HG03159 (cell line): Measurements from ENCODE around the gene EDIL3.
"Not testable (repeated sequence)": the region's sequence is repeated elsewhere in the genome, so short reads cannot be mapped to it uniquely, and the experiment has no call there.

ENCODE experiments used
- ATAC-seq: cut with Tn5 transposase; IDR thresholded peaks from one replicate; pipeline ENCODE4 v1.9.1; 2021; ENCODE audit warnings: mild to moderate bottlenecking, moderate library complexity; ENCODE audit not compliant: unreplicated experiment

EDIL3 gene

DNA sequence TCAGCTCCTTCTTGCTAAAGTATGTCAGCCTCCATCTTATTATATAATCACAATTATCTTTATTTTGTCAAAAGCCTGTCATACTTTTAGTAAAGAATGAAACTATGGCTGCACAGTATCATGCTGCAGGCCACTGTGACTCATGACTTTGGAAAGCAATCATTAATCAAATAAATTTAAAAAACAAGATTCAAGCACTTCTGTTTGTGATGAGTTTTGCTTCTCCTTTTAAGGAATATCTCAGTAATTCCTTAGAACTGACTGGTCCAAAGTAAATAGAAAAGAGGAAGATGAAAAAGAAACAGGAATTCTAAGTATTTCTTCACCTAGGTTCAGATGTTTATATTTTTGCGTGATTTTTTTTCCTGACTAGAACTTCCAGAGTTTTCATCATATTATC lies 83.1 kb downstream of the EDIL3 start:
- ATAC-seq = no peak

DNA sequence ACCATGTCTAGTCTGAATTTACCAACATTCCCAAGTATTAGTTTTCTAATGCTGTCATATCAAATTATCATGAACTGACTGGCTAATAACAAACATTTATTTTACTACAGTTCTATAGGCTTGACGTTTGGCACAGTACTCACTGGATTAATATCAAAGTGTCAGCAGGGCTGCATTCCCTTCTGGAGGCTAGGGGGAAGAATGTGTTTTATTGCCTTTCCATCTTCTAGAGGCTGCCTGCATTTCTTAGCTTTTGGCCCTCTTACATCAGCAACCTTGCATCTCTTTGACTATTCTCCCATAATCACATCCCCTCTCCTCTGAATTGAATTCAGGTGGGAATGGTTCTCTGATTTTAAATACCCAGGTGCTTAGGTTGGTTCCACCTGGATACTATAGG lies 84.7 kb downstream of the EDIL3 start:
- no peak for ATAC-seq

DNA sequence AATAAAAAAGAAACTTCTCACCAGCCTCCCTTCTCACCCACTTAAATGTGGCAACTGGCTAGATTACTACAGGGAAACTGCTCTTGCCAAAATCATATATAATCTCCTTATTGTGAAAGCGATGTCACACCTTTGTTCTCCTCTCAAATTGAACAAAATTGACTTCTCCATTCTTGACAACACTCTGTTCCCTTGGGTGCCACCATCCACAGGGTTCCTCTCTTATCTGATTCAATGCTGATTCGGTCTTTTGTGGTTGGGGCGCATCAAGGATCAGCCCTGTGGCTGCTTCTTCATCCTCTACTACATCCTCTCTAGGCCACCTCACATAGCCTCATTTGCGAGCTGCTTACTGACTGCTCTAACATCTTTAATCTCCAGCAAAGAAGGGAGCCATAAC lies 86.1 kb downstream of the EDIL3 start:
- ATAC-seq = no peak

DNA sequence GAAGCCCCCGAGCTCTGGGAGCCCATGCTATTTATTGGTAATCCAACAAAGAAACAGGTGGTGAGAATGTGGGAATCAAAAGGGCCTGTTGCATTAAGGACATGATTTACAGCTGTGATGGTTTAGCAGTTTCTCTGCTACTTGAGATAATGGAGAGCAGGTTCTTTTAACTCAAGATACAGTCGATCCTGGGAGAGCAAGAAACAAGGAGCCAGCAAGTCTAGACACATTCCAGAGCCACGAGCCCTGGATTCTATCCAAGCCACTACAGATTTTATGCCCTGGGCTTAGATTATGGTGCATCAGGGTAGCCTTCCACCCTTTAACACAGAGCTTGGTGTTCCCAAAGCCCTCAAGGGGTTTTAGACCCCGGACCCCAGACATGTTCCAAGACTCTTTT lies 87.0 kb downstream of the EDIL3 start:
- ATAC-seq = not testable (repeated sequence)

DNA sequence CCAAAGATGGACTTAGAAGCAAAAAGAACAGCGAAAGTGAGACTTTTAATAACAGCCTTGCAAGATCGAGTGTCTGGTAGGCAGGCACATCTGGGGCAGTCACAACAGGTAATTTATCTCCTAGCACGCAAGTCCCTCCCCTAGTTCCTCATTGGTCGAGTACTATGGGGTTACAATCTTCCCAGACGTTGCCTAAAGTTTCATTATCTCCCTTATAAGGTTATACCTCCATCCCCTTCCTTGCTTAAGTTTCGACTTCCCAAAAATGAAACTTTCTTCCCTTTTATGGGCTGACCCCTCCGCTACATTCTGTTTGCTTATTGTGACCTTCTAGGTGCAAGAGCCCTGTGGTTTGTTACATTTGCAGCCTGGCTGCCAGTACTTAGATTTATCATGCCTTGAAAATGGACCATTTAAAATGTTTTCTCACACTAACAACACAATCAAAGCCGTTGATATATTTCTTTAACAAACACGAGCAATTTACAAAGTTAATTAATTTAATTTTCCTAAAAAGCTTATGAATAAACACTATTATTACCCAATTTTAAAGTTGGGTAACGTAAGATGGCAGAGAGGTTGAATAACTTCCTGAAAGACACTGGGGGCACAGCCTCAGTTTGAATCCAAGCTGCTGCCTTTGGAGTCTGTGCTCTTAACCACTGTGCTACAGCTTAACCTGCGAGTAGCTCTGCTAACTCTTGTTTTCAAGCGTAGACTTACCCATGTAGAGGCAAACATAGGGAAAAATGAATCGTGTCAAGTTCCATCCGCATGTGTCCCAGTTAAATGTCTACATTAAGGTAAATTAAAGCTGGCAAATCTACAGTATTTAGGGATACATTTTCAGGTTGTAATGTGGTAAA lies 91.7 kb downstream of the EDIL3 start:
- no peak for ATAC-seq

DNA sequence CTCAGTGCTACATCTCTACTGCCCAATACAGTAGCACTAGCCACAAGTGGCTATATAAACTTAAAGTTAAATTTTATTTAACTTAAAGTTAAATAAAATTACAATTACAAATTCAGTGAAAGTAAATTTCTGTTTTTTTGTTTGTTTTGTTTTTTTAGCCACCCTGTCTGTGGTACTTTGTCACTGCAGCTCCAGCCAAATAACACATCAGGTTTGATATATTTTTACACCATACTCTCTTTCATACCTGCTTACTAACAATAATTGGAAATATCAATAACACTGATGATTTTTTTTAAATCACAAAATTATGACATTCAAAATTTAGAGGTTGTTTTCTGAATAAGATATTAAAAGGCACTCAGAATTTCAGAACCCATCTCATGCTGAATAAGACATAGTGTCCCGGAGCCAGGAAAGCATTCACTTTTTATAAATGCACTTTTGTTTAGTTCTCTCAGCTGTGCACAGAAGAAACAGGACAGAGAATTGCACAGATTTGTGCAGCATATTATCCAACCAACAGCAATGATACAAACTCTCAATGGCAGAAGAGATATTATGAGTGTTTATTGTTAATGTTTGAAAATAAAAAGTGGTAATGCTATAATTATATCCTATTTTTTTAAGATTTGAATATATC lies 92.6 kb downstream of the EDIL3 start:
- ATAC-seq = no peak

DNA sequence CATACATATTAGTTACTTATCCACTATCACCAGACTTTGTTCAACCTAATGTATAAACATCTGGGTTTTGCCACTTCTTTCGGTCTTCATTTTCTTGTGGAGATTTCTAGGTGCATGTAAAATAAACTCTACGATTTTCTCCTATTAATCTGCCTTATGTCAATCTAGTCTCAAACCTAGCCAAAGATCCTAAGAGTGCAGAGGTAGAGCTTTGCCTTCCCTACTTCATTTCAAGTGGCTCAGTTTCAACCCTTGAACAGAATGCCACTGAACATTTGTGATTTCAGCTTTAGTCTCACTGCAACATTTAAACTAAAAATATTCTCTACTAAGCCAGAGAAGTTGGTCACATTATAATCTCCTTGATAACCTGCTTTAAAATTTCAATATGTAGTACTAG lies 94.0 kb downstream of the EDIL3 start:
- ATAC-seq = no peak

DNA sequence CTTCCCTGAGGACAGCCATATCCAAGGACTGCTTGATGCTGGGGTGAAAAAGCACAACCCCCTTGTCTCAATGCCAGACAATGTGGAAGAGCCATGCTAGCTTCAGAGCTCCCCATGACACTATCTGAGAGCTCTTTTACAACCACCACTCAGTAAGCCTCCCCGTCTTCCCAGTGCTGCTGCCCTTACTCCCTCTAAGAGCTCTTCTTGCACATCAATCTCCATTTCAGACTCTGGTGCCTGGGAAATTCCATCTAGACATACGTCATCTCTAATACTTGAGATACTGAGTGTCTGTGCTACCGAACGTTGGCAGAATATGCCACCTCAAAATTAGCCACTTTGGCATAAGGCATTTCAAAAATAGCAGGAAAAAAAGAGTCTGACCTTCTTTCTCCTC lies 94.5 kb downstream of the EDIL3 start:
- ATAC-seq = no peak

DNA sequence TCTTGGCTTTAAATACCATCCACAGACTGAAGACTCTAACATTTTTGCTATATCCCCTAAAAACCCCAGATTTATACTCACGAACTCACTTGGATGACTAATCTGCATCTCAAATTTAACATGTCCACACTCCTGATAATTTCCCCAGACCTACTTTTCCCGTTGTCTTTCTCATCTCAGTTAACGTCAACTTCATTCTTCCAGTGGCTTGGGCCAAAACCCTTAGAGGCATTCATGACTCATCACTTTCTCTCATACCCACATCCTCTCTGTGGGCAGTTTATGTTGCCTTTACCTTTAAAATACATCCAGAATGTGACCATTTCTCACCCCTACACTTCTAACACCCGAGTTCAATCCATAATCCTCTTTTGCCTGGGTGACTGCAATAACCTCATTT lies 96.7 kb downstream of the EDIL3 start:
- ATAC-seq = peak; percentile 59

DNA sequence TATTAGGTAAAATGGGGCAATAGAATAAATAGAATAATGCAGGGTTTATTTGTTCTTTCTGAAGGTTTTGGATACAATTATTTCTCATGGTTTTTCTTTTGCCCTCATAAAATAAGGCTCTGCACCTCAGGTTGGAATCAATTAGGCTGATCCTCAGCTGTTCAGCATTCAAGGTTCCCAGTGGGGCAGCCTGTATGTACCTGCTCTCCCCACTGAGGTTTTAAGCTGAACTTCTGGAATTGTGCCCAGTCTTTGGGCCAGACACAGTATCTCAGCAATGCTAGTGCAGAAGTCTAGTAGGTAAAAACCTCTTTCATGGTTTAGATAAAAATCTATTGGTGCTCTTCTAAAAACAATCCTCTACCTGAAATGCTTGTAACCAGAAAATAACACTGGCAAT lies 98.0 kb downstream of the EDIL3 start:
- ATAC-seq = no peak

DNA sequence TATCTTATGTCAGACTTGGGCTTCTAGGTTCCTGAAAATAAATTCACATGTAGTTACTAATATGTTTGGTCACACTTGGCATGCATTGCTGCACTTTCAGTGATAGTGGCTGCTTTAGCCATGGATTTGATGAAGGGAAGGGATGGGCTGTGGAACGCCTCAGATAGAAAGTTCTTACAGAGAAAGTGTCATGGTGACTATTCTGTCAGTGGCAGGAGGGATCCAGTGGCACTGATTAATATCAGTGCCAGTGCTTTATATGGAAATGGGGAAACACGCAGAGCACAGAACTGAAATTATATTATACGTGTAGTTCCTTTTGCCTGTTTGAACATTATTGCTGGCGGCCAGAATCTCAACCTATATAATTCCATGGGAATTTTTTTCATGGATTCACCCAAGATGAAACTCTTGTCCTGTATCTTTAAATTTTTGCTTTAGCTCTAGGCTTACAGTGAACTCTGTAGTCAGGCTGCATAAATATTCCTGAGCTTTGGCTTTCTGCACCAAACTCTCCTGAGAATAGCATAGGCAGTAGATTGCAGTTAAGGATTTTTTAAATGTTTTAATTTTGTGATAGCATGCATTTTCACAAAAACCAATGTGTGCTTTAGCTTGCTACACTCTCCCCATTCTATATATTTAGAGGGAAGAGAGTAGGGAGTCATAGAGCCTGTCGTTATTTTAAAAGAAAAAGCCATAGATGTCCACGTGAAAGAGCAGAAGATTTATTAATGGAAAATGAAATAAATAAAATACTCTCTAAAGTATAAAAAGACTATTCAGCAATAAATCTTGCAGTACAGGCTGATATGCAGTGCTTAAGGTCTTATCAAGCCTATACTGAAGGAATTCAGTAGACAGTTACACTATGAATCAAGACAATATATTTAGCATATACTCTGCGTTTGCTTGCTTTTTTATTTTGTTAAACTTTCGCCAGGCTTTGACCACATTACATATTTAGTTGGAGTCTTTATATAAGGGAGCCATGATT lies 98.7 kb downstream of the EDIL3 start:
- ATAC-seq = no peak

DNA sequence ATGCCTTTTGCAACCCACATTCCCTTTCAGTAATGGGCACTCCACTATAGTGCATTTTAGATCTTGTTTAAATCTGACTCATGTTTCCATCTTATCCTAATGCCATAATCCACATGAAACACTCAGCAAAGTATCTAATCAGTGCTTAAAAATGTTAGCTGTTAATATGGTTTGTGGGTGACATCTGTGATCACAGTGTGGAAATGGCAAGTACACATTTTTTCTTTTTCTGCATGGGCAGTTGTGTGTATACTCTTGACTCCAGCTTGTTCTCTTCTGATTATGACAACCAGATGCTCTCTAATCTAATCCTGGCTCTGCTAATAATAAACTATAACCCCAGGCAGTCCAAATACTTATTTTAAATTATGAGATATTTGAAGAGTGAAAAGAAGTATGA lies 103.3 kb downstream of the EDIL3 start:
- ATAC-seq = no peak

DNA sequence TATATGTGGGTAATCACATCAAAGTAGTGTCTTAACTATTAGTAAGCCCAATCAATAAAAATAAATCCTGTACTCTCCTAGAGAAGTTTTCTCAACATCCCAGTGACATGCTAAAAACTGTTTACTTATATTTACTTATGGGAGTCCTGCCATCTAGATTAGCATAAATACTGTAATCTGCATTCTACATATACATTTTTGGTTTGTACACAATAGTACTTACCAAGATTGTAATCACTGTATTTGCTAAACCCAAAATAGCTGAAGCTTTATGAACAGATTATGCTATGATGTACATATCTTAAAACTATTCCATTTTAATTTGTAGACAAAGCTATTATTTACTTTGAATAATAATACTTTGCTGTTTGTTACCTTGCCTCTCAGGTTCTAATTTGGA lies 105.4 kb downstream of the EDIL3 start:
- no peak for ATAC-seq

DNA sequence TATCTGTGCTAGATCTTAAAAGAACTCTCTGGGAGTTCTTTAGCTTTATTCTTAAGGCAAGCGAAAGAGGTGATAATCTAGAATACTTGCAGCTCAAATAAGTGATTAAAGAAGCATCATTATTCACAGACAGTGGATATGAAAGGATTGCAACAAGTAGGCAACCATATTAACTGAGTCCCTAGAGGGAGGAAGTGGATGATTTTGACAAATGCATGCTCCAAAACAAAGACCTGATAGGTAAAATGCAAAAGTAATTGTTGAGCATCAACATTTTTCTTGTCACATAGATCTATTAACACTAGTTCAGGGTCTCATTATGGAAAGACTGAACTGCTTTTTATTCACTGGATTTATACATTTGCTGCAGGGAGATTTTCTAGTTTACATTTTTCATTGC lies 109.1 kb downstream of the EDIL3 start:
- ATAC-seq = no peak

DNA sequence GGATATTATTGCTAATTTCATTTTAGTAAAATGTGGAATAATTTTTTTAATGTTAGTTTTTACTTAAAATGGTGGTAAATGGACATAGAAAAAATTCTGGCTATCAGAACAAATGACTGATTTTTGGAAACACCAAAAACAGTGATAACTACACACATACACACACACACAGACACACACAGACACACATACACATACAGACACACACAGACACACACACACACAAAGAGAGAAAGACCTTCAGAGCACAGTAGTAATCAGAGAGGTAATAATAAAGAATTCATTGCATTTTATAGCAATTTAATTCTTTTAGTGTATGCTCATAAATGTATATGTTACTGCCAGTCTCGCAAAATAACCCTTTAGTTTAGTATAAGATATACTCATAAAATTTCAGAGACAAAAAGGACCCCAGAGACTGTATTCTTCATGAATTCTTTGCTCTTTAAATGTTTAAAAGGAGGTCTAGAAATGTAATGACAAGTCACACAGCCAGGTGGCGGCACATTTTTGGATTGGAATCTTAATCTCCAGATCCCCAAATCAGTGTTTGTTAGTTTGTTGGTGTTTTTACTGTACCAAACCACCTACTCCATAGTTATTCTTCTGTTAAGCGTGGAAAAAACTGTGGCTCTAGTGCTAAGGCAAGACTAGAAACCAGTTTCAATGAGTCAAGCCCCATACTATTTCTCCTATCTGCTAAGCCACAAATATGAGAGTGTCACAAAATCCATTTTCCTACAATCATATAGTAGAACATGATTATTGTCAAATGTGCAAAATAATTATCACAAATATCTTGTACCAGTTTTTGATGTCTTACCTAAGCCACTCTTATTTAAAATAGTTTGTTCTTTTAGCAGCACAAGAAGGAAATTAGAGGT lies 109.9 kb downstream of the EDIL3 start:
- ATAC-seq = peak; percentile 59

DNA sequence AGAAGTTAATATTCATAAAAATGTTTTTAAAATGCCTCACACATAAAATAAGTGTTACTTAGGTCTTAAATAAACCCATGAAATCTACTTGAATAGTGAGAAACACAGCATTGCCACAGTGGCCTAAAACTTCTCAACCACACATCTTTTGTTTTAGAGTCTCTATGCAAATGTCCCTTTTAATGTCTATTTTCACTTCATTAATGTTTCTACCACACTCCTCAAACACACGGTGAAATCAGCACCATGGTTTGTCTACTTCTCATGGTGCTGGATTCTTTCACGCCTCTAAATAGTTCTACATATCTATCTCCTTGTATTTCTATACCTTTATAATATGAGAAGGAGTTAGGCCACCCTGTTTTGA lies 111.2 kb downstream of the EDIL3 start:
- no peak for ATAC-seq

DNA sequence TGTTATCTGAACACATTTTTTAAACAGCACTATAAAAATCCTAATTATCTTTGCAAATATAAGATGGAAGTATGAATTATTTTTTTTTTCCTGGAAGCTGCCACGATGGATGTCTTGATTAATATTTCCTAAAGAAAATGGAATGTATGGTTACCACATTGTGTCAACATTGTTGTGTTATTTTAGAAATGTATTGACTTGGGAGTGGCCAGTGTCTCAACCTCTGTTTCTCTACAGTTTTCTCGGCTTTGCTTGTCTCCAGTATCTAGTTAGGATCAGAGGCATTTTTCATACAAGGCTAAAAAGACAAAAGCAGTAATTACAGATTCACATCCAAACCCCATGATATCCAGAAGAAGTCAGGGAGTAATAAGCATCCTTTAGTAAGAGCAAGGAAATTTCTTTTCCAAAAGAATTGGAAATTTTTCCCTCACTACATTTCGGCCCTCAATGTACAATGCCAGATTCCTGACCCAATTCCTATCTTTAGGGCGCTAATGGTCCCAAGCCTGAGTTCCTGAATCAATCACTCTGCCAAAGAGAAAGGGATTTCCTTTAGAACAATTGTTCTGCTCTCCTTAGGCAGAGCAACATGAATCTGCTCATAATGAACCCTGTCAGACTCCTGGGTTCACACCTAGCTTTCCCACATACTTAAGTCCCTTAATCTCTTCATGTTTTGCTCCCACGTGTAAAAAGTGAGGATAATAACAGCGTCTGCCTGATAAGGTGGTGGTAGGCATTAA lies 111.7 kb downstream of the EDIL3 start:
- no peak for ATAC-seq

DNA sequence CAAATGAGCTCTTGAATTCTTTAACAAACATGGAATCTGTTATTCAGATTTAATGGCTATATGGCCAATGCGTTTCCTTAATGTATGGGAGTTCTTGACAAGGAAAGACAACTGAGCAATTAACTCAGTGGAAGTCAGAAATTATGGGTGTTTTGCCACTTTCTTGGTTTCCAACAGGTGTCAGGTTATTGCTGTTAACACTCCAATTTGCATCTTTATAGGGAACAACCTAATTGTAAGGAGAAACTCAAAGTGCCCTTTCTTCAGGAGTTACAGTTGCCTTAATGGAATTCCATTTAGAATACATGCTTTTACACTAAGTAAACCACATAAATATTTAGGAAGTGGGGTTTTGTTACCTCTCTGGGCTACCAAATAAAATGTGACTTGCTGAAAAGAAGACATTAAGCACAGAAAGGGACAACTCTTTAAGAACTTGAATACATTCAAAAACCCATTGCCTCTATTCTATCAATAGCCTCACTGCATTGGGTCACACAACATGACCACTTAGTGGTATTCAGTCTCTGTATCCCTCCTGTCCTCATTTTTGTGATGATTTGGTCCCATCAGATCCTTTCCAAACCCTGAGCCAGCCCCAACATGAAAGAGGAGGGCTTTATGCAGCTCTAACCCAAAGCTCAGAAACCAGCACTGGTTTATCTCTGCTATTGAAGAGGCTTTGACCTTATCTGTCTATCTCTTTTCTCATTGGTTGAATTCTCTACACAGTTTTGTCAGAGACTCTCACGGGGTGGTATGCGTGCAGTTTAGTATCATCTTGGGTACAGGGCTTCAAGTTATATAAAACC lies 118.7 kb downstream of the EDIL3 start:
- no peak for ATAC-seq

DNA sequence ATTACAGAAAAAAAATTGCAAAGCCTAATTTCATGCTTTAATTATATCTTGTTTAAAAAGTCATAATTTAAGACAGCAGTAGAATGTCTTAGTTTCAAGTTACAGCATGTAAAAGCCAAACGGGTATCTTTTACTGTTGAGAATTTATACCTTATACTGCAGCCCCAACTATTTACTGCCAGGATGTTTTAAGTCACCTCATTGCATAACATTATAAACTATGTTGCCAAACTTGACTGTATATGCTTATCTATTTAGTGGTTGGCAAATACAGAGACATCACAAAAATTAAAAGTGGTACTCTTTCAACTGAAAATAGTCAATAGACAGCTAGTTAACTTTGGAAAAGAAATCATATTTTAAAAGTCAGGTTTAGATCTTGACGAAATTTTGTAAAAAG lies 119.5 kb downstream of the EDIL3 start:
- no peak for ATAC-seq
